ENCODE measurements around the gene ZNF182.
A peak's percentile ranks its signal among the peaks of the same experiment; 100 is the strongest.

DNA sequence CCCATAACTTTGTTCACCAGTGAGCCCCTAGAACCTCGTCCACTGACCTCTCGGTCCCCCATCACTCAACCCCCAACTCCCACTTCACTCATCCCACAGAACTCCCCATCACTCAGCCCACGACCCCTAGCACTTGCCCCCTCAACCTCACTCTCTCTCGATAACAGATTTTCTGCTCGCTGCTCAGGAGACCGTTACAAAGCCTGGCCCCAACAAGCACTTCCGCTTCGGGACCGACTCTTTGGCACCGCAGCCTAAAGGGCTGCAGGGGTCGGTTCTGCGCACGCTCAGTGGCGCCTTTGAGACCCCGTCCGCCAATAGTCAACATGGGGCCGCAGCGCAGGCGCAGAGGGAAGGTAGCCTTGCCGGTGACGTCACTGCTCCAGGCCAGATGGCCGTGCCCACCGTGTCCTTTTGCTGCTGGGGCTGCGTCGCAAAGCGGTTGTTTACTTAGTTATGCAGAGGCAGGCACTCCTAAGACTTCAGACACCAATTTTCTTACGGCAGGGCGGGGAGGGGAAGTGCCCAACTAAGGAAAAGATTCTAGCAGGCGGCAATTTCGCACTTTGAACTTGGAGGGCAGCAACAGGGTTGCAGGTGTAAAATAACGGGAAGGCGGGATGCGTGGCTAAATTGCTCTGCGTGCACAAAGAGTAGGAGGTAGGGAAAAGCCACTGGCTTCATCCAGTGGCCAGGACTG, at the start of gene ZNF182:
- TF ChIP-seq, protein P1, sequence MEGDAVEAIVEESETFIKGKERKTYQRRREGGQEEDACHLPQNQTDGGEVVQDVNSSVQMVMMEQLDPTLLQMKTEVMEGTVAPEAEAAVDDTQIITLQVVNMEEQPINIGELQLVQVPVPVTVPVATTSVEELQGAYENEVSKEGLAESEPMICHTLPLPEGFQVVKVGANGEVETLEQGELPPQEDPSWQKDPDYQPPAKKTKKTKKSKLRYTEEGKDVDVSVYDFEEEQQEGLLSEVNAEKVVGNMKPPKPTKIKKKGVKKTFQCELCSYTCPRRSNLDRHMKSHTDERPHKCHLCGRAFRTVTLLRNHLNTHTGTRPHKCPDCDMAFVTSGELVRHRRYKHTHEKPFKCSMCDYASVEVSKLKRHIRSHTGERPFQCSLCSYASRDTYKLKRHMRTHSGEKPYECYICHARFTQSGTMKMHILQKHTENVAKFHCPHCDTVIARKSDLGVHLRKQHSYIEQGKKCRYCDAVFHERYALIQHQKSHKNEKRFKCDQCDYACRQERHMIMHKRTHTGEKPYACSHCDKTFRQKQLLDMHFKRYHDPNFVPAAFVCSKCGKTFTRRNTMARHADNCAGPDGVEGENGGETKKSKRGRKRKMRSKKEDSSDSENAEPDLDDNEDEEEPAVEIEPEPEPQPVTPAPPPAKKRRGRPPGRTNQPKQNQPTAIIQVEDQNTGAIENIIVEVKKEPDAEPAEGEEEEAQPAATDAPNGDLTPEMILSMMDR (IDR thresholded peaks at IDR 0.05): no peak
- TF ChIP-seq POLR2A (IDR thresholded peaks at IDR 0.05): peak; percentile 57 to 61
